ENCODE data around the gene GNAT1. TPM values are rescaled to one million over a fixed set of nuclear protein-coding genes. Genes with fewer than 3 reads are reported as not detected.

Gene GNAT1
- total RNA-seq, 2 donors from 2014 or later: not detected

- Histone ChIP-seq H3K4me3 (no peak overlapping the region), H3K27ac (no peak overlapping the region)
These were observed 27.0 kb downstream of the GNAT1 start for GRCh38 chr3:50218448-50218847.

GRCh38 chr3:50219285-50219684 lies 27.9 kb downstream of the GNAT1 start:
- H3K4me1 ChIP-seq: no peaks in the 10 kb centered on the region
- H3K4me3 ChIP-seq: no peak overlapping the region
- H3K27ac ChIP-seq: no peak overlapping the region
- no peak for DNase-seq (ENCODE audit: low spot score)
- no peak for TF ChIP-seq CTCF (IDR thresholded peaks at IDR 0.05)
- no peaks in the 10 kb centered on the region for H3K36me3 ChIP-seq
- H3K27me3 ChIP-seq: no peaks in the 10 kb centered on the region
- H3K9me3 ChIP-seq: no peaks in the 10 kb centered on the region

More at GRCh38 chr3:50218448-50218847, 27.0 kb downstream of the GNAT1 start:
- H3K36me3 ChIP-seq: no peaks in the 10 kb centered on the region
- no peaks in the 10 kb centered on the region for H3K27me3 ChIP-seq
- TF ChIP-seq CTCF (IDR thresholded peaks at IDR 0.05): no peak
- DNase-seq (ENCODE audit: low spot score): no peak
- H3K9me3 ChIP-seq: no peaks in the 10 kb centered on the region
- H3K4me1 ChIP-seq: no peaks in the 10 kb centered on the region

GRCh38 chr3:50220109-50220508 lies 28.7 kb downstream of the GNAT1 start:
- TF ChIP-seq CTCF (IDR thresholded peaks at IDR 0.05): no peak
- Histone ChIP-seq H3K27me3 (no peaks in the 10 kb centered on the region), H3K4me3 (no peak overlapping the region), H3K9me3 (no peaks in the 10 kb centered on the region), H3K36me3 (no peaks in the 10 kb centered on the region), H3K27ac (no peak overlapping the region), H3K4me1 (no peaks in the 10 kb centered on the region)
- no peak for DNase-seq (ENCODE audit: low spot score)

- TF ChIP-seq CTCF (IDR thresholded peaks at IDR 0.05): no peak
- DNase-seq (ENCODE audit: low spot score): no peak
- H3K27ac ChIP-seq: no peak overlapping the region
- no peaks in the 10 kb centered on the region for H3K36me3 ChIP-seq
- peaks cover 0 to 5% of the 10 kb centered on the region in 2 donors for H3K4me1 ChIP-seq
- H3K4me3 ChIP-seq: no peak overlapping the region
- H3K27me3 ChIP-seq: no peaks in the 10 kb centered on the region
- H3K9me3 ChIP-seq: no peaks in the 10 kb centered on the region
These were observed 29.6 kb downstream of the GNAT1 start for GRCh38 chr3:50221051-50221410.

GRCh38 chr3:50221411-50222168 lies 30.2 kb downstream of the GNAT1 start:
- Histone ChIP-seq H3K27me3 (no peaks in the 10 kb centered on the region), H3K4me3 (no peak overlapping the region), H3K9me3 (no peaks in the 10 kb centered on the region), H3K36me3 (no peaks in the 10 kb centered on the region), H3K27ac (no peak overlapping the region), H3K4me1 (peaks cover 0 to 10% of the 10 kb centered on the region in 2 donors)
- no peak for TF ChIP-seq CTCF (IDR thresholded peaks at IDR 0.05)
- no peak for DNase-seq (ENCODE audit: low spot score)

GRCh38 chr3:50222169-50222528 lies 30.7 kb downstream of the GNAT1 start:
- no peak for TF ChIP-seq CTCF (IDR thresholded peaks at IDR 0.05)
- H3K36me3 ChIP-seq: no peaks in the 10 kb centered on the region
- no peak overlapping the region for H3K4me3 ChIP-seq
- H3K27ac ChIP-seq: no peak overlapping the region
- H3K27me3 ChIP-seq: no peaks in the 10 kb centered on the region
- H3K4me1 ChIP-seq: peaks cover 0 to 16% of the 10 kb centered on the region in 2 donors
- no peak for DNase-seq (ENCODE audit: low spot score)
- H3K9me3 ChIP-seq: no peaks in the 10 kb centered on the region
